ENCODE data around the gene TMEM61. TPM values are rescaled to one million over a fixed set of nuclear protein-coding genes. Genes with fewer than 3 reads are reported as not detected.

Gene TMEM61
- total RNA-seq, 6 donors from 2014 or later: 2.3 to 8.1 (median 2.9) TPM; not detected in 1

- Histone ChIP-seq H3K36me3 (no peaks in the 10 kb centered on the region), H3K27ac (no peak overlapping the region), H3K27me3 (no peaks in the 10 kb centered on the region), H3K4me3 (no peak overlapping the region), H3K4me1 (peaks cover 3 to 13% (median 9%) of the 10 kb centered on the region in 4 donors), H3K9me3 (no peaks in the 10 kb centered on the region)
- peak in 1 of 2 donors; percentile 69 for DNase-seq
- ATAC-seq (ENCODE audit: low FRiP score in 2 of 2): peak; percentile 46 to 48
- TF ChIP-seq CTCF (IDR thresholded peaks at IDR 0.05) (no peak), EP300 (IDR thresholded peaks at IDR 0.05) (no peak), POLR2A (IDR thresholded peaks at IDR 0.05) (no peak), POLR2AphosphoS5 (IDR thresholded peaks at IDR 0.05) (no peak)
- WGBS, 2 donors: 62 to 68% methylated on average over 6 of the region's 6 CpGs
These were observed 35.0 kb upstream of the TMEM61 start for GRCh38 chr1:54945393-54945936.

GRCh38 chr1:54947540-54947939 lies 32.9 kb upstream of the TMEM61 start:
- WGBS, 2 donors: 85 to 100% methylated on average over 3 to 5 of the region's 5 CpGs
- H3K36me3 ChIP-seq: no peaks in the 10 kb centered on the region
- H3K27me3 ChIP-seq: no peaks in the 10 kb centered on the region
- DNase-seq (no peak), ATAC-seq (ENCODE audit: low FRiP score in 2 of 2) (no peak)
- no peak for TF ChIP-seq CTCF (IDR thresholded peaks at IDR 0.05)
- TF ChIP-seq EP300 (IDR thresholded peaks at IDR 0.05): no peak
- TF ChIP-seq POLR2AphosphoS5 (IDR thresholded peaks at IDR 0.05): no peak
- no peak overlapping the region for H3K27ac ChIP-seq
- H3K4me1 ChIP-seq: peaks cover 7 to 19% (median 13%) of the 10 kb centered on the region in 4 donors
- no peaks in the 10 kb centered on the region for H3K9me3 ChIP-seq
- H3K4me3 ChIP-seq: no peak overlapping the region

- H3K27me3 ChIP-seq: no peaks in the 10 kb centered on the region
- H3K27ac ChIP-seq: no peak overlapping the region
- H3K9me3 ChIP-seq: no peaks in the 10 kb centered on the region
- TF ChIP-seq CTCF (IDR thresholded peaks at IDR 0.05) (no peak), EP300 (IDR thresholded peaks at IDR 0.05) (no peak), POLR2AphosphoS5 (IDR thresholded peaks at IDR 0.05) (no peak), POLR2A (IDR thresholded peaks at IDR 0.05) (no peak)
- H3K4me3 ChIP-seq: no peak overlapping the region
- 78 to 80% methylated on average over 4 of the region's 4 CpGs for WGBS, 2 donors
- ATAC-seq (ENCODE audit: low FRiP score in 2 of 2) (no peak), DNase-seq (no peak)
- peaks cover 7 to 19% (median 13%) of the 10 kb centered on the region in 4 donors for H3K4me1 ChIP-seq
- H3K36me3 ChIP-seq: no peaks in the 10 kb centered on the region
These were observed 31.4 kb upstream of the TMEM61 start for GRCh38 chr1:54949053-54949452.

GRCh38 chr1:54950006-54950368 lies 30.4 kb upstream of the TMEM61 start:
- ATAC-seq (ENCODE audit: low FRiP score in 2 of 2) (peak; percentile 25 to 45), DNase-seq (no peak)
- H3K9me3 ChIP-seq: no peaks in the 10 kb centered on the region
- H3K27me3 ChIP-seq: no peaks in the 10 kb centered on the region
- H3K27ac ChIP-seq: no peak overlapping the region
- H3K36me3 ChIP-seq: no peaks in the 10 kb centered on the region
- WGBS, 2 donors: 58 to 62% methylated on average over 6 of the region's 6 CpGs
- peaks cover 7 to 17% (median 12%) of the 10 kb centered on the region in 4 donors for H3K4me1 ChIP-seq
- H3K4me3 ChIP-seq: no peak overlapping the region
- TF ChIP-seq POLR2A (IDR thresholded peaks at IDR 0.05): no peak
- no peak for TF ChIP-seq POLR2AphosphoS5 (IDR thresholded peaks at IDR 0.05)
- no peak for TF ChIP-seq EP300 (IDR thresholded peaks at IDR 0.05)
- no peak for TF ChIP-seq CTCF (IDR thresholded peaks at IDR 0.05)

Data from upper lobe of left lung (tissue), 6 donors.